ENCODE results near the gene MXRA8.
"Not testable (repeated sequence)": the region's sequence is repeated elsewhere in the genome, so short reads cannot be mapped to it uniquely, and the experiment has no call there.

Gene MXRA8

GRCh38 chr1:1318777-1319645, 39.3 kb downstream of the MXRA8 start:
- no peak for DNase-seq

GRCh38 chr1:1318131-1318652, 40.2 kb downstream of the MXRA8 start:
- DNase-seq, result no peak

- DNase-seq, result no peak
Measured at GRCh38 chr1:1317420-1317819, 40.9 kb downstream of the MXRA8 start.

GRCh38 chr1:1316199-1316598, 42.2 kb downstream of the MXRA8 start:
- not testable (repeated sequence) for DNase-seq

- no peak for DNase-seq
Measured at GRCh38 chr1:1315435-1315954, 42.9 kb downstream of the MXRA8 start.

GRCh38 chr1:1314678-1315335, 43.5 kb downstream of the MXRA8 start:
- no peak for DNase-seq

GRCh38 chr1:1314237-1314586, 44.1 kb downstream of the MXRA8 start:
- no peak for DNase-seq

GRCh38 chr1:1313500-1314236, 44.7 kb downstream of the MXRA8 start:
- DNase-seq, result no peak

- no peak for DNase-seq
Measured at GRCh38 chr1:1312450-1313314, 45.7 kb downstream of the MXRA8 start.

- DNase-seq, result no peak
Measured at GRCh38 chr1:1311107-1312104, 46.9 kb downstream of the MXRA8 start.

GRCh38 chr1:1310476-1311053, 47.8 kb downstream of the MXRA8 start:
- no peak for DNase-seq

- no peak for DNase-seq
Measured at GRCh38 chr1:1310109-1310385, 48.3 kb downstream of the MXRA8 start.

- no peak for DNase-seq
Measured at GRCh38 chr1:1309251-1310108, 48.9 kb downstream of the MXRA8 start.

GRCh38 chr1:1308756-1309250, 49.6 kb downstream of the MXRA8 start:
- DNase-seq, result no peak

- DNase-seq, result peak; percentile 80 to 85
Measured at GRCh38 chr1:1307923-1308755, 50.2 kb downstream of the MXRA8 start, which contains the start of the genes ACAP3 and PUSL1. Gene ACAP3, minus strand, starts transcription at chr1:1307930. Its CDS starts 115 bp downstream, at chr1:1307815. Gene PUSL1, plus strand, starts transcription at chr1:1308597. Its CDS starts 47 bp downstream, at chr1:1308644.

- no peak for DNase-seq
Measured at GRCh38 chr1:1307261-1307922, 51.0 kb downstream of the MXRA8 start.

- no peak for DNase-seq
Measured at GRCh38 chr1:1306661-1307260, 51.6 kb downstream of the MXRA8 start.

Data from activated CD4-positive, alpha-beta T cell treated with anti-CD3 and anti-CD28 coated beads, Interleukin-2, amount 50 U/mL, for 4 hours (primary cell).